Stimulated activated CD8-positive, alpha-beta memory T cell treated with anti-CD3 and anti-CD28 coated beads, Interleukin-4, amount 100 ng/mL, for 24 hours (primary cell): ENCODE results near the gene SLC27A5.
"Not testable (repeated sequence)": the region's sequence is repeated elsewhere in the genome, so short reads cannot be mapped to it uniquely, and the experiment has no call there.

Experiments used
- DNase-seq: peaks from one replicate; pipeline ENCODE4 v3.0.0-alpha.2; 2020; ENCODE audit warnings: low read depth

Gene SLC27A5

DNA sequence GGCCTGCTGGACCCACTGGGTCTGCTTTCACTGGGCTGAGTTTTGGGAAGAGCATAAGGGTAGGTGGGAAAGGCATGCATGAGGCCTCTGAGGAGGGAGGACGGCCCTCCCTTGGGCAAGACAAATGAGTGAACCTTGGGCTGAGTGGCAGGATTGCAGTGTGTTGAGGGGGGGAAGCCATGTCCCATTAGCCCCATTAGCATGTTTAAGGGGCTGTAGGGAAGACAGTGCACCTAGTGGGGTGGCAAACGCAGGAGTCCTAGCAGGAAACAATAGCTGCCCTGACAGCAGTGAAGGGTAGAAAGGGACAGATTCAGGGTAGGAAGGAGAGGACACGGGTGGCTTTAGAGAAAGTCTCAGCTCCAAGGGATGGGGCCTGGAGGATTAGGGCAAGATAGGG, 10.9 kb upstream of the SLC27A5 start:
- DNase-seq = no peak

DNA sequence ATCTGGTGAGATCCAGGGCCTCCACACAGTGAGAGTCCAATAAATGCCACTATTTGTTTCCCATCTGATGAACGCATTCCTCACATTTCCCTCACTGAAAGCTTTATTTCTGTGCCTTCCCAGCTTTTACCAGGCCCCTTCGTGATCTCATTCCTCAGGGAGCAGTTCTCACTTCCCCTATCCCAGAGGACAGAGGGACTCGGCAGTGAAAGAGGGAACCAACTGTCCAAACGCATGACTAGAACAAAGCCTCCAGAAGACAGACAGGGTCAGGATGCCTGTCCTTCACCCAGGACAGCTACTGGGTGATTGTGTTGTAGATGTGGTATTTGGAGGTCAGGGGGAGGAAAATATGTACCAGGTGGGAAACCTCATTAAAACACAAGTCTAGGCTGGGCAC, 9.9 kb upstream of the SLC27A5 start:
- DNase-seq = no peak

- DNase-seq = no peak
These were observed 8.4 kb upstream of the SLC27A5 start for GRCh38 chr19:58520257-58520599.

GRCh38 chr19:58519355-58520256, 7.8 kb upstream of the SLC27A5 start, which contains the start of gene ZBTB45:
Gene ZBTB45, minus strand, starts transcription at chr19:58519810. Its CDS starts 2,137 bp downstream, at chr19:58517673.
- DNase-seq = peak; percentile 85

DNA sequence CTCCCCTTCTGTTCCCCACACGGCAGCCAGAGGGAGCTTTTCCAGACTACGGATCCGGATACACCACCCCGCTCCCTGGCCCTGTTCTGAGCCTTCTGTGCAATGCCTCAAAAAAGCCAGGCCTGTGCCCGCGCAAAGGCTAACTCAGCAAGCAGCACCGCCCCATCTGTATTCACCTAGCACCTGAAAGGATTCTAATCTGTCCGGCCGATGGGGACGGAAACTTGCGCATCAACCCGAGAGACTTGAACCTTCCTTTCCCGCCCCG, 7.2 kb upstream of the SLC27A5 start:
- peak; percentile 23 for DNase-seq

DNA sequence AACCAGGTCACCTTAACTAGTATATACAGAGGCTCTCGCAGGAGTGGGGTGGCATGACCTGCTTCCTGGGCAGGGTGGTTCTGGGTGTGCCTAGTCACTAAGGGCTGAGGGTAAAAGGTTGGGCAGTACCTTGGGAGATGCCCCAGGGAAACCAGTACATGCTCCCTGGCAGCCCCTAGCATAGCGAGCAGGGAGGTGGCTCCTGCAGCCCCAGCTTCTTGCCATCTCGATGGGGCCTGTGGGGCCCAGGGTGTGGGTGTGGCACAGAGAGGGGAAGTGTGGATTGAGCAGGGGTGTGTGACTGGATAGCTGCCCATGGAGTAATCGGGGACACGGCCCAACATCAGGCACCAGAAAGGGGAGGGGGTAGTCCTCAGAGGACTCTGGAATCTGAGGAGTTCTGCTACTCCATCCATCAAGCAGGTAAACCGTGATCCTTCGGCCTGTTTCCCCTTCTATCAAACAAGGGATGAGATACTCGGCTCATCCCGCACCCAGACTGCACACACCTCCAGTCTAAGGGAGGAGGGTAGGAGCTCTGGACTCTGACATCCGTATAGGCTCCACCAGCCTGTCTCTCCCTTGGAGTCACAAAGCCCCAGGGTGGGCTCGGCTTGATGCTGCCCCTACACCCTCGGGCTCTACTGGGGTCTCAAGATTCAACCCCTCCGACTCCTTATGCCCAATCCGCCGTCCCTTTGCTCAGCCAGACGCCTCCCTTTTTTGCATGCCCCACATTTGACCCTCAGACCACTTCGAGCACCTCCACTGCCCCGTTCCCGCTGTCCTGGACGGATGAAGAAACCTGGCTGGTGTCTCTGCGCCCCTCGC, 6.7 kb upstream of the SLC27A5 start:
- DNase-seq = no peak

DNA sequence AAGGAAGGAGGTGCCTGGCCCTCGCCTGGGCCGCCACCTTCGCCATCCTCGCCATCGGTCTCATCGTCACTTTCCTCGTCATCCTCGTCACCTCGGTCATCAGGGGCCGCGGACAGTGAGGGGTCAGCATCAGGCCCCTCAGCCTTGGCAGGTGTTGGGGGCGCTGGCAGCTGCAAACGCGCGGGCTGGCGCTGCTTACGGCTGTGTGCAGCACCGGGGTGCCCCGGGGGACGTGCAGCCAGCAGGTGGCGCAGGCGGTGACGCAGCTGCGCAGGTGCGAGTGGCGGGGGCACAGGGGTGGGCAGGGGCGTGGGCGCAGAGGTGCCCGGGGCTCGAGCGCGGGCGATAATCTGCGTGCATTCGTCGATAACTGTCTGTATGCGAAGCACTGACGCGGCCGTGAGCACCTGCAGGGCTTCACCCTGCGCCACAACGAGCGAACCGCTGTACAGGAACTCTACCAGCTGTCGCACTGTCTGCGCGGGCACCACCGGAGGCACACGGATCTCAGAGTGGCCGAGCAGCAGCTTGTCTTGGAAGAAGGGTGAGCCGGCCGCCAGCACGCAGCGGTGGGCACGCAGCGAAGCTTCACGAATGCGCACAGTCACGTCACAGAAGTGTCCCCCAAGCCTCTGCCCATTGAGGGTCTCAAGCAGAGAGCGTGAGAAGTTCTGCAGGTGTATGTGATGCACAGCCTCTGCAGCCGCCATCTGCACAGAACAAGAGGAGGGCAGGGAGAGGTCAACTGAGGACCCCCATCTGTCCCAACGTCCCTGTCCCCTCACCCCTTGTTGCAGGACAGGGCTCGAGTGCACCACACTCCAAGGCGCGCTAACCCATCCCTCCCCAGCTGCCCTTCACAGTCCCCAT, 5.4 kb upstream of the SLC27A5 start:
- DNase-seq = no peak

GRCh38 chr19:58516246-58516836, 4.5 kb upstream of the SLC27A5 start:
- no peak for DNase-seq

- no peak for DNase-seq
These were observed 3.5 kb upstream of the SLC27A5 start for GRCh38 chr19:58515259-58515658.

DNA sequence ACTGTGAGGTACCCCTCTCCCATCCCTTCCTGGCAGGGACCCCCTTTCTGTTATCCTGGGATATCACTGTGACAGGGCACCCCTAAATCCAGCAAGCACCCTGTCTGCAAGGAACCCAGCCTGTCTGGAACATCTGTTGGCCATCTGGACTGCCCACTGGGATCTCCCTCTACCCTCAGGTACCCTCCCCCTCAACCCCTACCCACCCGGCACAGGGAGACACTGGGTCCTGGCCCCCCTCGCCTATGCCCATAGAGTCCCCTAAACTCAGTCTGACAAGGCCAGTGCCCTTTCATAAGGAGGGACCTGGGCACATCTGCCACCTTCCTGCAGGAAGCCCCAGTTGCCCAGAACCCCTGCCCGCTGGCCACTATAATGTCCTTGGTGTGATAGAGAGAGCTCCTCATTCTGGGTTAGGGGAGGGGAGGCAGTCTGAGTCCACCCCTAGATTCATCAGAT, 2.8 kb upstream of the SLC27A5 start:
- DNase-seq = no peak

- DNase-seq = peak; percentile 93
These were observed 2.1 kb upstream of the SLC27A5 start for GRCh38 chr19:58513694-58514563.

- DNase-seq = no peak
These were observed 1.5 kb upstream of the SLC27A5 start for GRCh38 chr19:58513213-58513693.

DNA sequence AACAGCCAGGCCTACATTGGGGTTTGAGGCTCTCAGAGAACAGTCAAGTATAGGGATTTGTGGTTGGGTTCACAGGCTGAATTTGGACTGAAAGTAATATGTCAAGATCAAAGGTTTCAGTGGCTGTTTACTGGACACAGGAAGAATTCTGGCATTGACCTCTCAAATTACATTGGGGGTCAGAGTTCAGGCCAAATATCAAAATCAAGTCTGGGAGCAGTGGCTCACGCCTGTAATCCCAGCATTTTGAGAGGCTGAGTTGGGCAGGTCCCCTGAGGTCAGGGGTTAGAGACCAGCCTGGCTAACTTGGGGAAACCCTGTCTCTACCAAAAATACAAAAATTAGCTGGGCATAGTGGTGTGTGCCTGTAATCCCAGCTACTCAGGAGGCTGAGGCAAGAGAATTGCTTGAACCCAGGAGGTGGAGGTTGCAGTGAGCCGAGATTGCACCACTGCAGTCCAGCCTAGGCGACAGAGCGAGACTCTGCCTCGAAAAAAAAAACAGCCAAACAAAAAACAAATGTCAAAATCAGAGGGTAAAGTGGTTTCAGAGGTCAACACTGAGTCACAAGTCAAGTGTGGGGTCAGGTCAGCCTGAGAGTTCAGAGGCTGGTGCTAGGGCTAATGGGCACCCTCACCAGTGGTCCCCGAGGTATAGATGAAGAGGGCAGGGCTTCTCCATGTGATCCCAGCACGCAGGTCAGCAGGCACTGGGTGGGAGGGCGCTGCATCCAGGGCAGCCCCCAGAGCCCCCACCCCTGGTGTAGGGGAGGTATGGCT, 1.5 kb downstream of the SLC27A5 start:
- no peak for DNase-seq

GRCh38 chr19:58509731-58510083, 2.1 kb downstream of the SLC27A5 start:
- DNase-seq = no peak

- DNase-seq = not testable (repeated sequence)
These were observed 4.1 kb downstream of the SLC27A5 start for GRCh38 chr19:58507602-58508223.

GRCh38 chr19:58500242-58500641, 11.6 kb downstream of the SLC27A5 start:
- no peak for DNase-seq

DNA sequence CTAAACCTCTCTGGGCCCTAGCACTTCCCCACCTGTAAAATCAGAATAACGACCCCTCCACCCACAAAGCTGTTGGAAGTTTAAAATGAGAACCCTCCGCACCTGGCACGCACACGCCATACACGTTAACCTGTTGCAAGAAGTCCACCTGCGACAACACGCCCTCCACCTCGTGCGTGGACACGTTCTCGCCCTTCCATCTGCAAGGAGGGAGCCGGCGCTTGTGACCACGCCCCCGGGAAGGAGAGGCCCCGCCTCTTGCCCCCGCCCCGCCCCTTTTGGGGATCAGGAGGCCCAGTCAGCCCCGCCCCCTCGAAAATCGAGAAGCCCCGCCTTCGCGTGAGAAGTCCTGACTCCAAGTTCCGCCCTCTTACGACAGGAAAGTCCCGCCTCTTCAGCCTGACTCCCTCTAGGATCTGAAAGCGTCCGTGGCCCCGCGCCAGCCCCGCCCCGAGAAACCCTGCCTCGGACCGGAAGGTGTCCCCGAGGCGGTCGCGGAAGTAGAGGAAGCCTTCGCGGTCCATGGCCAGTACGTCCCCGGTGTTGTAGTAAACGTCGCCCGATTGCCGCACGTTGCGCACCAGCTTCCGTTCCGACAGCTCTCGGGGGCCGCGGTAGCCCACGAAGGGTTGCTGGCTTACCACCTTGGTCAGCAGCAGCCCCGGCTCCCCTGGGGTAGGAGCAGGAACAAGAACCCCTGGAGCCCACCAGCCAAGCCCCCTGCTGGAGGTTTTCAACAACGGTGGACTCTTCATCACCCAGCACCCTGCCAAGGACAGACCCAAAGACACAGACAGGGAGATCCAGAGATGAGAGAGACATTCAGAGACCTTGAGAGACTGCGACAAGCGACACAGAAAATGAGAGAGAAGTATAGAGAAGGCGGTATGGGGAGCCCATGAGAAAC, 12.5 kb downstream of the SLC27A5 start:
- peak; percentile 99 for DNase-seq

GRCh38 chr19:58498316-58499020, 13.3 kb downstream of the SLC27A5 start:
- no peak for DNase-seq
